UCSD-AML1 (cell line): ENCODE results near the gene BUD31.
"Not testable (repeated sequence)": the region's sequence is repeated elsewhere in the genome, so short reads cannot be mapped to it uniquely, and the experiment has no call there.

Experiments
- DNase-seq: peaks from one replicate; lab custom pipeline; 2025; ENCODE audit not compliant: unreplicated experiment; lab: John Stamatoyannopoulos, UW

BUD31 gene

GRCh38 chr7:99428972-99429566 lies 20.3 kb downstream of the BUD31 start:
- DNase-seq: no peak

- no peak for DNase-seq
These were observed 21.0 kb downstream of the BUD31 start for GRCh38 chr7:99429756-99430155.

- not testable (repeated sequence) for DNase-seq
These were observed 23.2 kb downstream of the BUD31 start for GRCh38 chr7:99431756-99432540.

- no peak for DNase-seq
These were observed 24.4 kb downstream of the BUD31 start for GRCh38 chr7:99433158-99433557.

GRCh38 chr7:99437946-99438572 lies 29.3 kb downstream of the BUD31 start:
- no peak for DNase-seq

GRCh38 chr7:99438573-99439480 lies 30.1 kb downstream of the BUD31 start, which contains the start of the genes CPSF4 and PTCD1:
TSS of gene CPSF4 (plus strand) at chr7:99438943. CDS start at chr7:99439083, 140 bp downstream.
TSS of gene PTCD1 (minus strand) at chr7:99438798. CDS start at chr7:99435242, 3,556 bp downstream.
- DNase-seq: peak; percentile 84

- DNase-seq: no peak
These were observed 31.4 kb downstream of the BUD31 start for GRCh38 chr7:99440195-99440594.

GRCh38 chr7:99446096-99446495 lies 37.3 kb downstream of the BUD31 start:
- no peak for DNase-seq

GRCh38 chr7:99447943-99448342 lies 39.2 kb downstream of the BUD31 start:
- DNase-seq: no peak

- DNase-seq: no peak
These were observed 40.1 kb downstream of the BUD31 start for GRCh38 chr7:99448855-99449254.

- no peak for DNase-seq
These were observed 40.6 kb downstream of the BUD31 start for GRCh38 chr7:99449326-99449725.

GRCh38 chr7:99451936-99452335 lies 43.2 kb downstream of the BUD31 start:
- DNase-seq: no peak

GRCh38 chr7:99452541-99452940 lies 43.8 kb downstream of the BUD31 start:
- DNase-seq: no peak

GRCh38 chr7:99453105-99453504 lies 44.3 kb downstream of the BUD31 start:
- no peak for DNase-seq

- no peak for DNase-seq
These were observed 47.1 kb downstream of the BUD31 start for GRCh38 chr7:99455874-99456273.

GRCh38 chr7:99456288-99456687 lies 47.5 kb downstream of the BUD31 start:
- DNase-seq: no peak

GRCh38 chr7:99457050-99457649 lies 48.4 kb downstream of the BUD31 start:
- DNase-seq: no peak

GRCh38 chr7:99457650-99458493 lies 49.1 kb downstream of the BUD31 start:
- no peak for DNase-seq

- peak; percentile 16 for DNase-seq
These were observed 50.3 kb downstream of the BUD31 start for GRCh38 chr7:99459087-99459486.

GRCh38 chr7:99460651-99461050 lies 51.9 kb downstream of the BUD31 start:
- DNase-seq: no peak
